ENCODE measurements around the gene AOAH. TPM values are rescaled to one million over a fixed set of nuclear protein-coding genes. Genes with fewer than 3 reads are reported as not detected.

Gene AOAH
- total RNA-seq, 1 experiment from 2014 or later, result not detected

- H3K27me3 Mint-ChIP-seq (ENCODE audit: insufficient read depth, unreplicated experiment), result no peaks in the 10 kb centered on the region
- ChIA-PET CTCF (interaction anchor here (0.6 to 2.9 kb wide), 5 partner anchors 42 to 594 kb away, joined by 3 to 8 read pairs (median 5); no protein-coding TSS in a partner anchor), POLR2A (interaction anchor here (1.0 to 1.1 kb wide), 2 partner anchors 22 to 23 kb away, joined by 3 read pairs; no protein-coding TSS in a partner anchor)
- H3K9me3 Mint-ChIP-seq (ENCODE audit: unreplicated experiment), result no peaks in the 10 kb centered on the region
- no peak overlapping the region for H3K27ac Mint-ChIP-seq (ENCODE audit: low read depth, unreplicated experiment)
- no peak for TF ChIP-seq CTCF (IDR thresholded peaks at IDR 0.05; ENCODE audit: unreplicated experiment)
- no TSS peak for BruUV-seq (replicated peaks)
- peaks cover 34% of the 10 kb centered on the region for H3K4me1 Mint-ChIP-seq (ENCODE audit: insufficient read depth, unreplicated experiment)
- no peak overlapping the region for H3K4me3 Mint-ChIP-seq (ENCODE audit: unreplicated experiment)
- intact Hi-C loops (cut with micrococcal nuclease), result no loop called here
- DNase-seq (ENCODE audit: unreplicated experiment), result no peak
- H3K36me3 Mint-ChIP-seq (ENCODE audit: insufficient read depth, unreplicated experiment), result no peaks in the 10 kb centered on the region
Measured at GRCh38 chr7:36605261-36606051, 118.8 kb downstream of the AOAH start.

GRCh38 chr7:36604806-36605205 is 119.5 kb downstream of the AOAH start:
- ChIA-PET CTCF (interaction anchor here (1.2 to 2.9 kb wide), 4 partner anchors 41 to 595 kb away, joined by 4 to 8 read pairs (median 6); no protein-coding TSS in a partner anchor), POLR2A (interaction anchor here (0.6 to 1.1 kb wide), 4 partner anchors 10 to 97 kb away, joined by 3 to 4 read pairs (median 3); no protein-coding TSS in a partner anchor)
- no peak for DNase-seq (ENCODE audit: unreplicated experiment)
- Mint-ChIP-seq H3K9me3 (ENCODE audit: unreplicated experiment) (no peaks in the 10 kb centered on the region), H3K4me1 (ENCODE audit: insufficient read depth, unreplicated experiment) (peaks cover 39% of the 10 kb centered on the region), H3K27me3 (ENCODE audit: insufficient read depth, unreplicated experiment) (no peaks in the 10 kb centered on the region), H3K27ac (ENCODE audit: low read depth, unreplicated experiment) (no peak overlapping the region), H3K36me3 (ENCODE audit: insufficient read depth, unreplicated experiment) (no peaks in the 10 kb centered on the region), H3K4me3 (ENCODE audit: unreplicated experiment) (no peak overlapping the region)
- intact Hi-C loops (cut with micrococcal nuclease), result no loop called here
- no TSS peak for BruUV-seq (replicated peaks)
- TF ChIP-seq CTCF (IDR thresholded peaks at IDR 0.05; ENCODE audit: unreplicated experiment), result no peak

DNA sequence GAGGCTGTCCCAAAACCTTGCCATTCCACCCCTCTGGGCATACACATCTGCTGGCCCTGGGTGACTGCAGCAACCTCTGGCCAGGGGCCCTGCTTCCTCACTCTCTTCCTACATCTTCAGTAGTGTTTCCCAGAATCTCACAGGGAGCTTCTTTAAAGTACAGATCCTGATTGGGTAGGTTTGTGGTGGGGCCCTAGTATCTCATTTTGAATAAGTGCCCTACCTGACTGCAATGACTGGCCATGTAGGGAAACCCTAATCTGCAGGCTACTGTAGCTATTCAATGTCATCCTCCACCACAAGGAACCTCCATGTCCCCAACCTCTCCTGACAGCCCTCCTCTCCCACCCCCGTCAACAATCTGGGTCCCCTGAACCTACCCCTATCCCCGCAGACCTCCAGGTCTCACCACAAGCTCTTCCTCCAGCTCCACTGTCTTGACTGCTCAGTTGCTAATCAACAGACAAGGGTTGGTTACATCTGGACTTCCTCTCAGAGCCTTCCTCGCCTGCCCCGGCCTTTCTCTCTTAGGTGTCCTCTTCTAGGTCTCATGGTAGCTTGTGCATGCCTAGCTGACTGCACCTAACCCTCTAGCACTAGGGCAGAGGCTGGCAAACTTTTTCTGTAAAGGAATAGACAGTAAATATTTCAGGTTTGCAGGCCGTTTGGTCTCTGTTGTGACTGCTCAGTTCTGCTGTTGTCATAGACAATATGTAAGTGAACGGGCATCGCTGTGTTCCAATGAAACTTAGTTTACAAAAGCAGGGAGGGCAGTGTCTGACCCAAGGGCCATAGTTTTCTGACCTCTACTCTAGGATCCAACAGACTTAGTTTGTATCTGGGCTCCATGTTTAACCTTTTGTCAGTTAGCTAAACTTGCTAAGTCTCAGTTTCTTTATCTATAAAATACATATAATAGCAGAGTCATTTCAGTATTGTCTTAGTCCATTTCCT is 121.1 kb downstream of the AOAH start:
- Mint-ChIP-seq H3K9me3 (ENCODE audit: unreplicated experiment) (no peaks in the 10 kb centered on the region), H3K36me3 (ENCODE audit: insufficient read depth, unreplicated experiment) (no peaks in the 10 kb centered on the region), H3K27ac (ENCODE audit: low read depth, unreplicated experiment) (no peak overlapping the region), H3K4me3 (ENCODE audit: unreplicated experiment) (no peak overlapping the region), H3K4me1 (ENCODE audit: insufficient read depth, unreplicated experiment) (peaks cover 43% of the 10 kb centered on the region), H3K27me3 (ENCODE audit: insufficient read depth, unreplicated experiment) (no peaks in the 10 kb centered on the region)
- ChIA-PET CTCF (interaction anchor here (1.2 kb wide), 1 partner anchor 16 kb away, joined by 5 read pairs; no protein-coding TSS in a partner anchor), POLR2A (no interaction called here)
- intact Hi-C loops (cut with micrococcal nuclease), result no loop called here
- DNase-seq (ENCODE audit: unreplicated experiment), result no peak
- BruUV-seq (replicated peaks), result no TSS peak
- no peak for TF ChIP-seq CTCF (IDR thresholded peaks at IDR 0.05; ENCODE audit: unreplicated experiment)

GRCh38 chr7:36602511-36602910 is 121.8 kb downstream of the AOAH start:
- ChIA-PET CTCF (interaction anchor here (0.5 to 1.2 kb wide), 2 partner anchors 16 to 113 kb away, joined by 4 to 5 read pairs; no protein-coding TSS in a partner anchor), POLR2A (interaction anchor here (1.1 kb wide), 1 partner anchor 76 kb away, joined by 5 read pairs; no protein-coding TSS in a partner anchor)
- TF ChIP-seq CTCF (IDR thresholded peaks at IDR 0.05; ENCODE audit: unreplicated experiment), result no peak
- Mint-ChIP-seq H3K36me3 (ENCODE audit: insufficient read depth, unreplicated experiment) (no peaks in the 10 kb centered on the region), H3K9me3 (ENCODE audit: unreplicated experiment) (no peaks in the 10 kb centered on the region), H3K27me3 (ENCODE audit: insufficient read depth, unreplicated experiment) (no peaks in the 10 kb centered on the region), H3K27ac (ENCODE audit: low read depth, unreplicated experiment) (no peak overlapping the region), H3K4me3 (ENCODE audit: unreplicated experiment) (no peak overlapping the region), H3K4me1 (ENCODE audit: insufficient read depth, unreplicated experiment) (peaks cover 47% of the 10 kb centered on the region)
- DNase-seq (ENCODE audit: unreplicated experiment), result no peak
- intact Hi-C loops (cut with micrococcal nuclease), result no loop called here
- BruUV-seq (replicated peaks), result no TSS peak
